IMR-90 (cell line): ENCODE measurements around the gene MED6. TPM values are rescaled to one million over a fixed set of nuclear protein-coding genes. Genes with fewer than 3 reads are reported as not detected.

Experiments
- ATAC-seq: fragments of 200-7000 bp; cut with Tn5 transposase; 2 replicates; pipeline ENCODE4 v1.9.1; 2020; ENCODE audit warnings: low read depth, mild to moderate bottlenecking, moderate library complexity
- BruUV-seq: library from RNA; stranded (reverse); fragments of 400-500 nt; replicated peaks from 2 replicates; lab custom pipeline; 2021; lab: Mats Ljungman, UMichigan
- CTCF ChIA-PET: fragments of 300-600 bp; formaldehyde crosslinking; extraction: SDS; loops from one replicate; lab custom pipeline; 2021; ENCODE audit warnings: antibody characterized with exemption; lab: Yijun Ruan, JAX
- POLR2A ChIA-PET: fragments of 300-600 bp; sonication (Branson Sonifier 250); formaldehyde crosslinking; loops from one replicate; lab custom pipeline; 2022; ENCODE audit warnings: antibody characterized with exemption; ENCODE audit not compliant: unreplicated experiment; lab: Charles Lee
- DNase-seq: peaks from one replicate; pipeline ENCODE4 v3.0.0; 2013
- H2AFZ ChIP-seq: replicated peaks from 2 replicates; pipeline ENCODE3; 2013; ENCODE audit warnings: low read length, mild to moderate bottlenecking; ENCODE audit not compliant: poor library complexity
- H2AK5ac ChIP-seq: 2 replicates; pipeline ENCODE4 v1.6.1; 2013; ENCODE audit warnings: low read depth, low read length, inconsistent platforms
- H2AK9ac ChIP-seq: replicated peaks from 2 replicates; pipeline ENCODE3; 2013; ENCODE audit warnings: mild to moderate bottlenecking, low read depth, low read length, moderate library complexity; ENCODE audit not compliant: poor library complexity
- H2BK120ac ChIP-seq: 2 replicates; pipeline ENCODE4 v1.6.1; 2013; ENCODE audit warnings: low read depth, low read length, inconsistent platforms
- H2BK15ac ChIP-seq: 3 replicates; pipeline ENCODE4 v1.6.1; 2013; ENCODE audit warnings: low read depth, low read length, inconsistent platforms
- H2BK20ac ChIP-seq: 2 replicates; pipeline ENCODE4 v1.6.1; 2013; ENCODE audit warnings: low read depth, mild to moderate bottlenecking, inconsistent platforms, low read length, moderate library complexity
- H2BK5ac ChIP-seq: 2 replicates; pipeline ENCODE4 v1.6.1; 2013; ENCODE audit warnings: mild to moderate bottlenecking, low read depth, low read length, inconsistent platforms; ENCODE audit not compliant: poor library complexity, severe bottlenecking
- H3K14ac ChIP-seq: replicated peaks from 2 replicates; pipeline ENCODE4 v1.6.1; 2013; ENCODE audit warnings: low read depth, low read length, inconsistent platforms
- H3K18ac ChIP-seq: 2 replicates; pipeline ENCODE4 v1.6.1; 2013; ENCODE audit warnings: low read depth, low read length, control low read depth
- H3K23ac ChIP-seq: 2 replicates; pipeline ENCODE4 v1.6.1; 2013; ENCODE audit warnings: low read depth, low read length, inconsistent platforms
- H3K27ac ChIP-seq: 2 replicates; pipeline ENCODE4 v1.5.1; 2013; ENCODE audit warnings: mild to moderate bottlenecking, control low read depth, low read length; ENCODE audit not compliant: insufficient read depth
- H3K27me3 ChIP-seq: 2 replicates; pipeline ENCODE4 v1.6.1; 2013; ENCODE audit warnings: low read length; ENCODE audit not compliant: control insufficient read depth, insufficient read depth
- H3K36me3 ChIP-seq: 2 replicates; pipeline ENCODE4 v1.6.1; 2013; ENCODE audit warnings: low read length, mixed read lengths; ENCODE audit not compliant: control insufficient read depth, insufficient read depth
- H3K4ac ChIP-seq: 2 replicates; pipeline ENCODE4 v1.6.1; 2013; ENCODE audit warnings: low read depth, low read length, inconsistent platforms
- H3K4me1 ChIP-seq: 2 replicates; pipeline ENCODE4 v1.6.1; 2013; ENCODE audit warnings: low read length, mixed read lengths; ENCODE audit not compliant: control insufficient read depth, insufficient read depth
- H3K4me2 ChIP-seq: 2 replicates; pipeline ENCODE4 v1.6.1; 2013; ENCODE audit warnings: low read depth, mild to moderate bottlenecking, control low read depth, low read length, moderate library complexity
- H3K4me3 ChIP-seq: 2 replicates; pipeline ENCODE4 v1.5.1; 2013; ENCODE audit warnings: low read depth, mild to moderate bottlenecking, control low read depth, low read length, moderate library complexity; ENCODE audit not compliant: insufficient read depth
- H3K56ac ChIP-seq: 2 replicates; pipeline ENCODE4 v1.6.1; 2013; ENCODE audit warnings: low read length, inconsistent platforms; ENCODE audit not compliant: insufficient read depth; ENCODE audit errors: extremely low read depth
- H3K79me1 ChIP-seq, 2 experiments: 2 replicates each; pipeline ENCODE4 v1.6.1; 2013; ENCODE audit warnings: low read length in 2 of 2, inconsistent platforms in 1 of 2, low read depth in 1 of 2
- H3K9ac ChIP-seq: 2 replicates; pipeline ENCODE4 v1.6.1; 2013; ENCODE audit warnings: low read depth, low read length, control low read depth
- H3K9me1 ChIP-seq: 2 replicates; pipeline ENCODE4 v1.6.1; 2013; ENCODE audit warnings: low read length, inconsistent platforms; ENCODE audit not compliant: insufficient read depth
- H3K9me3 ChIP-seq: 2 replicates; pipeline ENCODE4 v1.6.1; 2013; ENCODE audit warnings: low read length; ENCODE audit not compliant: control insufficient read depth, insufficient read depth
- H4K20me1 ChIP-seq: 2 replicates; pipeline ENCODE4 v1.6.1; 2013; ENCODE audit warnings: low read length, inconsistent platforms; ENCODE audit not compliant: insufficient read depth
- H4K5ac ChIP-seq: 2 replicates; pipeline ENCODE4 v1.6.1; 2013; ENCODE audit warnings: mild to moderate bottlenecking, low read depth, low read length, control low read depth
- H4K8ac ChIP-seq, 2 experiments: 2 replicates each; pipeline ENCODE4 v1.6.1; 2013; ENCODE audit warnings: low read depth in 2 of 2, low read length in 2 of 2, control low read depth in 1 of 2, inconsistent platforms in 1 of 2
- H4K91ac ChIP-seq: 2 replicates; pipeline ENCODE4 v1.6.1; 2013; ENCODE audit warnings: low read depth, low read length, inconsistent platforms; ENCODE audit not compliant: insufficient read depth
- BHLHE40 ChIP-seq: fragments of 150-350 bp; IDR thresholded peaks from 2 replicates; pipeline ENCODE4 v1.6.1; 2016; ENCODE audit warnings: mild to moderate bottlenecking, low read depth, low read length
- CEBPB ChIP-seq: IDR thresholded peaks from 2 replicates; pipeline ENCODE4 v1.6.1; 2012; ENCODE audit warnings: low read depth, low read length, improper control_type of control experiment
- CHD1 ChIP-seq: IDR thresholded peaks from 2 replicates; pipeline ENCODE4 v1.6.1; 2012; ENCODE audit warnings: low read depth, low read length, improper control_type of control experiment
- CTCF ChIP-seq: conservative IDR thresholded peaks from 2 replicates; pipeline ENCODE4 v1.5.1; 2012; ENCODE audit warnings: mild to moderate bottlenecking, low read depth, low read length, improper control_type of control experiment
- ELK1 ChIP-seq: fragments of 150-350 bp; IDR thresholded peaks from 2 replicates; pipeline ENCODE4 v1.6.1; 2016; ENCODE audit warnings: low read depth, mild to moderate bottlenecking, low read length, moderate library complexity, borderline replicate concordance
- FOS ChIP-seq: fragments of 150-350 bp; IDR thresholded peaks from 2 replicates; pipeline ENCODE4 v1.6.1; 2016; ENCODE audit warnings: low read depth, low read length
- MAFK ChIP-seq: IDR thresholded peaks from 2 replicates; pipeline ENCODE4 v1.6.1; 2012; ENCODE audit warnings: low read depth, low read length, improper control_type of control experiment
- MAZ ChIP-seq: IDR thresholded peaks from 2 replicates; pipeline ENCODE4 v1.6.1; 2012; ENCODE audit warnings: low read depth, mild to moderate bottlenecking, low read length, improper control_type of control experiment, moderate library complexity, borderline replicate concordance
- MXI1 ChIP-seq: IDR thresholded peaks from 2 replicates; pipeline ENCODE4 v1.6.1; 2012; ENCODE audit warnings: low read depth, mild to moderate bottlenecking, low read length, moderate library complexity, borderline replicate concordance
- NFE2L2 ChIP-seq: fragments of 150-350 bp; IDR thresholded peaks from 2 replicates; pipeline ENCODE4 v1.6.1; 2016; ENCODE audit warnings: low read depth, mild to moderate bottlenecking, low read length
- POLR2A ChIP-seq: IDR thresholded peaks from 2 replicates; pipeline ENCODE4 v1.6.1; 2012; ENCODE audit warnings: mild to moderate bottlenecking, low read depth, low read length
- RAD21 ChIP-seq: IDR thresholded peaks from 2 replicates; pipeline ENCODE4 v1.6.1; 2012; ENCODE audit warnings: low read length, improper control_type of control experiment
- RCOR1 ChIP-seq: IDR thresholded peaks from 2 replicates; pipeline ENCODE4 v1.6.1; 2012; ENCODE audit warnings: mild to moderate bottlenecking, low read length, improper control_type of control experiment; ENCODE audit not compliant: insufficient replicate concordance
- RFX5 ChIP-seq: IDR thresholded peaks from 2 replicates; pipeline ENCODE4 v1.8.0; 2012; ENCODE audit warnings: low read depth, mild to moderate bottlenecking, low read length, moderate library complexity
- WGBS, 2 experiments: methylation state at CpG; one replicate each; pipeline versions ENCODE4 v1.1.5 to v1.1.7; 2013; ENCODE audit warnings: missing lambda C conversion rate in 2 of 2; ENCODE audit not compliant: insufficient read length in 1 of 2; ENCODE audit errors: extremely low coverage in 2 of 2; 5-methylcytosine and 5-hydroxymethylcytosine counted together
- dilution Hi-C: fragments of 300-500 bp; cut with HindIII; formaldehyde crosslinking; loops from one replicate; pipeline ENCODE4 v1.14.3; 2018; ENCODE audit warnings: low sequenced_read_pairs; ENCODE audit not compliant: unreplicated experiment
- in situ Hi-C: fragments of 300-500 bp; cut with MboI; formaldehyde crosslinking; loops from 3 replicates; pipeline ENCODE4 v1.14.3; 2019; ENCODE audit warnings: low sequenced_read_pairs, inconsistent platforms, mixed read lengths
- intact Hi-C: fragments of 100-400 bp; cut with micrococcal nuclease; formaldehyde crosslinking; loops from 2 replicates; pipeline ENCODE4 v1.10.0; 2022
- polyA plus RNA-seq, 3 experiments: library from polyadenylated mRNA; depleted of rRNA; stranded (reverse); fragments of >200 nt; gene quantifications; 2 replicates each; pipeline ENCODE4 v1.2.3, GENCODE V29; 2012; ENCODE audit warnings: low replicate concordance in 1 of 3
- total RNA-seq: library from RNA; depleted of rRNA; stranded (reverse); fragments of >200 nt; gene quantifications from 2 replicates; pipeline ENCODE4 v1.2.3, GENCODE V29; 2012
- TF ChIP-seq, protein P1 (sequence below): fragments of 150-350 bp; IDR thresholded peaks from 2 replicates; pipeline ENCODE4 v1.6.1; 2017; ENCODE audit warnings: mild to moderate bottlenecking, antibody characterized with exemption, low read length, low read depth

The MED6 gene
- total and polyA plus RNA-seq, 2 of the 4 experiments (the other 2 are of a cell fraction), result 24.3 to 31.5 TPM

- Histone ChIP-seq H3K4me2 (no peak overlapping the region), H3K9ac (no peak overlapping the region), H4K5ac (no peak overlapping the region), H2AK9ac (no peak overlapping the region), H3K18ac (no peak overlapping the region), H3K9me3 (no peaks in the 10 kb centered on the region), H3K4me1 (no peaks in the 10 kb centered on the region), H3K9me1 (no peaks in the 10 kb centered on the region), H3K79me1 (peaks cover 0 to 5% of the 10 kb centered on the region in 2 experiments; a peak in 2 of 4 replicates), H2BK120ac (no peak overlapping the region), H2AFZ (no peak overlapping the region), H3K27me3 (no peaks in the 10 kb centered on the region), H2BK20ac (no peak overlapping the region), H3K4ac (no peak overlapping the region), H3K27ac (no peak overlapping the region), H4K8ac (no peak overlapping the region), H3K23ac (no peak overlapping the region), H2AK5ac (no peak overlapping the region), H4K91ac (no peak overlapping the region), H3K14ac (no peak overlapping the region), H2BK15ac (no peak overlapping the region), H3K4me3 (no peak overlapping the region), H4K20me1 (peaks cover 6% of the 10 kb centered on the region; the same call in 1 of the 2 replicates), H2BK5ac (no peak overlapping the region), H3K36me3 (no peaks in the 10 kb centered on the region), H3K56ac (no peak overlapping the region)
- no TSS peak for BruUV-seq
- intact Hi-C loops (no loop called here), dilution Hi-C loops (no loop called here), in situ Hi-C loops (no loop called here)
- ChIA-PET CTCF (no interaction called here), POLR2A (interaction anchor here (0.5 kb wide), 1 partner anchor 177 kb away, joined by 4 read pairs; no protein-coding TSS in a partner anchor)
- TF ChIP-seq CEBPB (no peak), MAZ (no peak), RCOR1 (no peak), RAD21 (no peak), BHLHE40 (no peak), ELK1 (no peak), CHD1 (no peak), NFE2L2 (no peak), MAFK (no peak), FOS (no peak), CTCF (no peak), RFX5 (no peak), MXI1 (no peak), POLR2A (no peak)
- TF ChIP-seq, protein P1, sequence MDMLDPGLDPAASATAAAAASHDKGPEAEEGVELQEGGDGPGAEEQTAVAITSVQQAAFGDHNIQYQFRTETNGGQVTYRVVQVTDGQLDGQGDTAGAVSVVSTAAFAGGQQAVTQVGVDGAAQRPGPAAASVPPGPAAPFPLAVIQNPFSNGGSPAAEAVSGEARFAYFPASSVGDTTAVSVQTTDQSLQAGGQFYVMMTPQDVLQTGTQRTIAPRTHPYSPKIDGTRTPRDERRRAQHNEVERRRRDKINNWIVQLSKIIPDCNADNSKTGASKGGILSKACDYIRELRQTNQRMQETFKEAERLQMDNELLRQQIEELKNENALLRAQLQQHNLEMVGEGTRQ, result no peak
- ATAC-seq, result no peak
- no peak for DNase-seq
- no CpG with 5 or more reads among the region's 2 CpGs for WGBS, 2 experiments
Measured at GRCh38 chr14:70571139-70571538, 29.3 kb downstream of the MED6 start.
